ENCODE data around the gene AP1M1. TPM values are rescaled to one million over a fixed set of nuclear protein-coding genes. Genes with fewer than 3 reads are reported as not detected.
A peak's percentile ranks its signal among the peaks of the same experiment; 100 is the strongest.

The AP1M1 gene
- total RNA-seq, 1 experiment from 2014 or later: 30.3 TPM

- Histone ChIP-seq H3K18ac (ENCODE audit: insufficient read length, low read depth, low read length) (no peak overlapping the region), H2AK5ac (ENCODE audit: insufficient read length, low read length) (no peak overlapping the region), H3K23me2 (ENCODE audit: insufficient read length, low read depth, low read length, poor library complexity, severe bottlenecking) (no peaks in the 10 kb centered on the region), H2BK12ac (ENCODE audit: insufficient read length, low read depth, low read length) (no peak overlapping the region), H3K56ac (ENCODE audit: insufficient read length, low read depth, low read length) (no peak overlapping the region), H3T11ph (ENCODE audit: low read length) (no peak overlapping the region), H4K5ac (ENCODE audit: insufficient read length, low read depth, low read length) (no peak overlapping the region), H2AFZ (ENCODE audit: low read length) (no peak overlapping the region), H2BK120ac (ENCODE audit: low read depth, low read length, poor library complexity, severe bottlenecking) (no peak overlapping the region), H4K8ac (replicated peaks; ENCODE audit: insufficient read length, low read depth, low read length) (no peak overlapping the region), H2BK5ac (ENCODE audit: insufficient read length, low read length) (no peak overlapping the region), H2BK20ac (ENCODE audit: low read depth, low read length, poor library complexity, severe bottlenecking) (no peak overlapping the region), H2BK15ac (ENCODE audit: low read depth, low read length) (no peak overlapping the region), H3K9me3 (ENCODE audit: control insufficient read depth, low read depth, low read length) (no peaks in the 10 kb centered on the region), H3K79me2 (ENCODE audit: insufficient read depth, low read length) (no peaks in the 10 kb centered on the region), H3K27ac (ENCODE audit: insufficient read length, low read depth, low read length) (no peak overlapping the region), H3K79me1 (ENCODE audit: insufficient read depth, low read depth, low read length, poor library complexity, severe bottlenecking) (no peaks in the 10 kb centered on the region), H3K23ac (ENCODE audit: insufficient read length, low read depth, low read length) (no peak overlapping the region), H3K4me2 (ENCODE audit: insufficient read depth, insufficient read length, low read length) (no peak overlapping the region), H3K14ac (ENCODE audit: insufficient read depth, low read length) (no peak overlapping the region), H4K20me1 (ENCODE audit: control insufficient read depth, insufficient read depth, insufficient read length) (no peaks in the 10 kb centered on the region), H3K9ac (ENCODE audit: extremely low read depth, insufficient read length, low read length) (no peak overlapping the region), H3K27me3 (ENCODE audit: insufficient read depth, low read length) (no peaks in the 10 kb centered on the region), H3K4me1 (ENCODE audit: insufficient read depth, low read length) (no peaks in the 10 kb centered on the region), H3K4ac (ENCODE audit: low read depth, low read length) (no peak overlapping the region), H4K91ac (ENCODE audit: insufficient read length, low read depth, low read length) (no peak overlapping the region)
- peaks cover 2 to 24% (median 6%) of the 10 kb centered on the region in 3 experiments; a peak in 6 of 7 replicates for H3K36me3 Mint-ChIP-seq (ENCODE audit: insufficient read depth in 1 of 3, low read depth in 3 of 3)
- no peak overlapping the region for H3K4me3 Mint-ChIP-seq
- peak overlapping the region in 1 of 3 experiments; percentile 57; a peak in 1 of 7 replicates for H3K27ac Mint-ChIP-seq
- no peaks in the 10 kb centered on the region for H3K4me1 Mint-ChIP-seq
- WGBS (ENCODE audit: extremely low coverage, insufficient read length, low lambda C conversion rate): no CpG with 5 or more reads among the region's 41 CpGs
- H3K27me3 Mint-ChIP-seq (ENCODE audit: low read depth): peaks cover 2% of the 10 kb centered on the region
- DNase-seq: no peak
- H3K9me3 Mint-ChIP-seq: no peaks in the 10 kb centered on the region; a peak in 1 of 5 replicates
- no peak for TF ChIP-seq CTCF (conservative IDR thresholded peaks at IDR 0.05)
Observed at GRCh38 chr19:16234552-16235445, 37.1 kb downstream of the AP1M1 start.

All from H9 (cell line).